ENCODE data around the gene VPS37C. TPM values are rescaled to one million over a fixed set of nuclear protein-coding genes. Genes with fewer than 3 reads are reported as not detected.
A peak's percentile ranks its signal among the peaks of the same experiment; 100 is the strongest.

VPS37C gene
- total and polyA plus RNA-seq, 2 of the 13 experiments (the other 11 are each of a cell fraction or from before 2014, with no cell fraction given) = 7.5 to 8.8 TPM

DNA sequence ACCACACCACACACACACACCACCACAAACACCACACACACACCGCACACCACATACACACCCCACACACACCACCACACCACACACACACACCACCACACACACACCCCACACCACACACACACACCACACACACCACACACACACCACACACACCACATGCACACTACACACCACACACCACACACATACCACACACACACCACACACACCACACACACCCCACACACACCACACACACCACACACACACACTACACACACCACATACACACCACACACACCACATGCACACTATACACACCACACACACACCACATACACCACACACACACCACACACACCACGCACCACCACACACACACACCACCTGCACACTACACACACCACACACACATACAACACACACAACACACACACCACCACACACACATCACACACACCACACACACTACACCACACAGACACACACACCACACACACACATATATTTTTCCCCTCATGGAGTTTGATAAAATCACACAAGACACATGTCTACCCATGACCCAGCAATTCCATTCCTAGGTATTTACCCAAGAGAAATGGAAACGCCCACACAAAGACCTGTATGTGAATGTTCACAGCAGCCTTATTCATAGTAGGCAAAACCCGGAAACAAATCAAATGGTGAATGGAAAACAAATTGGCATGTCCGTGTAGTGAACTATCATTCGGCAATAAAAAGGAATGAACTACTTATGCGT is 44.6 kb downstream of the VPS37C start:
- CTCF ChIA-PET (ENCODE audit: low intra/inter-chr PET ratio, low total read pairs) = no interaction called here
- H3K9me3 ChIP-seq (ENCODE audit: low read length) = no peaks in the 10 kb centered on the region
- H3K27ac ChIP-seq (ENCODE audit: extremely low read length, insufficient read depth, low read length) = no peak overlapping the region
- H3K36me3 ChIP-seq (replicated peaks in 1 of 2; ENCODE audit: control insufficient read depth in 1 of 2, insufficient read depth in 2 of 2, low read length in 2 of 2) = no peaks in the 10 kb centered on the region
- 73% methylated on average over 7 of the region's 7 CpGs for WGBS (ENCODE audit: low lambda C conversion rate)
- peak; percentile 77 for FAIRE-seq
- H3K4me1 ChIP-seq (ENCODE audit: insufficient read depth, low read length) = no peaks in the 10 kb centered on the region
- no peak for ATAC-seq
- no peaks in the 10 kb centered on the region for H4K20me1 ChIP-seq (ENCODE audit: insufficient read depth, low read length)
- no peak overlapping the region for H3K4me2 ChIP-seq (ENCODE audit: low read depth, low read length)
- intact Hi-C loops (cut with micrococcal nuclease; ENCODE audit: unreplicated experiment) = no loop called here
- no peak overlapping the region for H3K4me3 ChIP-seq (replicated peaks in 1 of 3; ENCODE audit: insufficient read depth in 1 of 3, low read depth in 2 of 3, low read length in 3 of 3)
- no peaks in the 10 kb centered on the region for H3K79me2 ChIP-seq (ENCODE audit: insufficient read depth, low read length)
- peaks cover 4 to 67% of the 10 kb centered on the region in 2 experiments; a peak in 4 of 5 replicates for H3K27me3 ChIP-seq (ENCODE audit: control insufficient read depth in 1 of 2, insufficient read depth in 2 of 2, low read length in 2 of 2)
- H2AFZ ChIP-seq (ENCODE audit: low read length) = no peak overlapping the region
- BruUV-seq (replicated peaks) = no TSS peak
- in situ Hi-C loops (cut with HindIII; ENCODE audit: extremely low pct_ligation_motif_present, low pct_unique_long_range_greater_than_20kb) = no loop called here
- H3K9ac ChIP-seq (ENCODE audit: insufficient read depth, low read depth, low read length) = no peak overlapping the region
- POLR2A ChIA-PET = no interaction called here
- no peak for DNase-seq (ENCODE audit: low spot score)
- TF ChIP-seq RFX5 (IDR thresholded peaks at IDR 0.05; ENCODE audit: low read depth, low read length) = no peak
- peak; percentile 83 for TF ChIP-seq HNRNPL (IDR thresholded peaks at IDR 0.05; ENCODE audit: low read depth, low read length)
- TF ChIP-seq, protein P1, sequence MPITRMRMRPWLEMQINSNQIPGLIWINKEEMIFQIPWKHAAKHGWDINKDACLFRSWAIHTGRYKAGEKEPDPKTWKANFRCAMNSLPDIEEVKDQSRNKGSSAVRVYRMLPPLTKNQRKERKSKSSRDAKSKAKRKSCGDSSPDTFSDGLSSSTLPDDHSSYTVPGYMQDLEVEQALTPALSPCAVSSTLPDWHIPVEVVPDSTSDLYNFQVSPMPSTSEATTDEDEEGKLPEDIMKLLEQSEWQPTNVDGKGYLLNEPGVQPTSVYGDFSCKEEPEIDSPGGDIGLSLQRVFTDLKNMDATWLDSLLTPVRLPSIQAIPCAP (CRISPR knock-in tag; IDR thresholded peaks at IDR 0.05; ENCODE audit: low read depth) = no peak
- TF ChIP-seq YEATS4 (CRISPR knock-in tag; IDR thresholded peaks at IDR 0.05; ENCODE audit: borderline replicate concordance) = no peak
- no peak for TF ChIP-seq CBX5 (CRISPR knock-in tag; IDR thresholded peaks at IDR 0.05; ENCODE audit: borderline replicate concordance)
- no peak for TF ChIP-seq RORA (CRISPR knock-in tag; IDR thresholded peaks at IDR 0.05)
- no peak for TF ChIP-seq RARA (CRISPR knock-in tag; IDR thresholded peaks at IDR 0.05)
- TF ChIP-seq THYN1 (CRISPR knock-in tag; IDR thresholded peaks at IDR 0.05; ENCODE audit: borderline replicate concordance, low read depth) = no peak
- TF ChIP-seq, protein P2, sequence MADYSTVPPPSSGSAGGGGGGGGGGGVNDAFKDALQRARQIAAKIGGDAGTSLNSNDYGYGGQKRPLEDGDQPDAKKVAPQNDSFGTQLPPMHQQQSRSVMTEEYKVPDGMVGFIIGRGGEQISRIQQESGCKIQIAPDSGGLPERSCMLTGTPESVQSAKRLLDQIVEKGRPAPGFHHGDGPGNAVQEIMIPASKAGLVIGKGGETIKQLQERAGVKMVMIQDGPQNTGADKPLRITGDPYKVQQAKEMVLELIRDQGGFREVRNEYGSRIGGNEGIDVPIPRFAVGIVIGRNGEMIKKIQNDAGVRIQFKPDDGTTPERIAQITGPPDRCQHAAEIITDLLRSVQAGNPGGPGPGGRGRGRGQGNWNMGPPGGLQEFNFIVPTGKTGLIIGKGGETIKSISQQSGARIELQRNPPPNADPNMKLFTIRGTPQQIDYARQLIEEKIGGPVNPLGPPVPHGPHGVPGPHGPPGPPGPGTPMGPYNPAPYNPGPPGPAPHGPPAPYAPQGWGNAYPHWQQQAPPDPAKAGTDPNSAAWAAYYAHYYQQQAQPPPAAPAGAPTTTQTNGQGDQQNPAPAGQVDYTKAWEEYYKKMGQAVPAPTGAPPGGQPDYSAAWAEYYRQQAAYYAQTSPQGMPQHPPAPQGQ (CRISPR knock-in tag; IDR thresholded peaks at IDR 0.05; ENCODE audit: borderline replicate concordance) = no peak
- TF ChIP-seq, protein P3, sequence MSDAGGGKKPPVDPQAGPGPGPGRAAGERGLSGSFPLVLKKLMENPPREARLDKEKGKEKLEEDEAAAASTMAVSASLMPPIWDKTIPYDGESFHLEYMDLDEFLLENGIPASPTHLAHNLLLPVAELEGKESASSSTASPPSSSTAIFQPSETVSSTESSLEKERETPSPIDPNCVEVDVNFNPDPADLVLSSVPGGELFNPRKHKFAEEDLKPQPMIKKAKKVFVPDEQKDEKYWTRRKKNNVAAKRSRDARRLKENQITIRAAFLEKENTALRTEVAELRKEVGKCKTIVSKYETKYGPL (CRISPR knock-in tag; IDR thresholded peaks at IDR 0.05) = no peak
- TF ChIP-seq ZNF747 (CRISPR knock-in tag; IDR thresholded peaks at IDR 0.05; ENCODE audit: borderline replicate concordance) = no peak
- TF ChIP-seq ZBTB42 (CRISPR knock-in tag; IDR thresholded peaks at IDR 0.05) = no peak
- TF ChIP-seq, protein P4, sequence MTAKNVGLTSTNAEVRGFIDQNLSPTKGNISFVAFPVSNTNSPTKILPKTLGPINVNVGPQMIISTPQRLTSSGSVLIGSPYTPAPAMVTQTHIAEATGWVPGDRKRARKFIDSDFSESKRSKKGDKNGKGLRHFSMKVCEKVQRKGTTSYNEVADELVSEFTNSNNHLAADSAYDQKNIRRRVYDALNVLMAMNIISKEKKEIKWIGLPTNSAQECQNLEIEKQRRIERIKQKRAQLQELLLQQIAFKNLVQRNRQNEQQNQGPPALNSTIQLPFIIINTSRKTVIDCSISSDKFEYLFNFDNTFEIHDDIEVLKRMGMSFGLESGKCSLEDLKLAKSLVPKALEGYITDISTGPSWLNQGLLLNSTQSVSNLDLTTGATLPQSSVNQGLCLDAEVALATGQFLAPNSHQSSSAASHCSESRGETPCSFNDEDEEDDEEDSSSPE (CRISPR knock-in tag; IDR thresholded peaks at IDR 0.05) = no peak
- no peak for TF ChIP-seq STAG1 (CRISPR knock-in tag; IDR thresholded peaks at IDR 0.05)

All from HepG2 (cell line).